Measurements from ENCODE around the gene ATP6V1C2. TPM values are rescaled to one million over a fixed set of nuclear protein-coding genes. Genes with fewer than 3 reads are reported as not detected.
"Not testable (repeated sequence)": the region's sequence is repeated elsewhere in the genome, so short reads cannot be mapped to it uniquely, and the experiment has no call there.

Gene ATP6V1C2
- total RNA-seq, 3 donors from 2014 or later (not counting 1 experiment from before 2014, with no cell fraction given), result 0.92 TPM; not detected in 2

- Mint-ChIP-seq H3K27ac (peak within 1 kb of the TSS; percentile 69 to 82), H3K9me3 (no peaks in the 10 kb centered on the region), H3K36me3 (no peaks in the 10 kb centered on the region), H3K27me3 (ENCODE audit: low read depth in 2 of 2) (peaks cover 0 to 6% of the 10 kb centered on the region in 2 donors), H3K4me1 (peaks cover 29 to 35% of the 10 kb centered on the region in 2 donors), H3K4me3 (peak within 1 kb of the TSS; percentile 91)
- H3K9me3 ChIP-seq (ENCODE audit: control insufficient read depth, insufficient read depth, low read length), result no peaks in the 10 kb centered on the region
- intact Hi-C loops (cut with micrococcal nuclease), result no loop called here
- peaks cover 23% of the 10 kb centered on the region for H3K4me1 ChIP-seq (ENCODE audit: control insufficient read depth, insufficient read depth, low read length)
- TF ChIP-seq CTCF (IDR thresholded peaks at IDR 0.05), result no peak
- H3K27me3 ChIP-seq (ENCODE audit: control insufficient read depth, insufficient read depth, low read length), result no peaks in the 10 kb centered on the region
- H3K27ac ChIP-seq (ENCODE audit: low read length), result peak within 1 kb of the TSS; percentile 45
- H3K4me3 ChIP-seq (ENCODE audit: low read length), result peak within 1 kb of the TSS; percentile 58
- ATAC-seq (peak; percentile 89 to 96 (median 95)), DNase-seq (peak; percentile 96 to 99)
- H3K36me3 ChIP-seq (ENCODE audit: control insufficient read depth, insufficient read depth, low read length), result no peaks in the 10 kb centered on the region
- WGBS (ENCODE audit: insufficient coverage), result under 1% methylated on average over 98 of the region's 98 CpGs
Measured at GRCh38 chr2:10812362-10813162, 91.1 kb downstream of the ATP6V1C2 start, which contains the start of gene PDIA6. TSS of gene PDIA6 (minus strand) at chr2:10812785. CDS start at chr2:10812696, 89 bp downstream.

GRCh38 chr2:10813163-10814138, 92.0 kb downstream of the ATP6V1C2 start:
- H3K9me3 Mint-ChIP-seq; H3K36me3 Mint-ChIP-seq; H3K27me3 Mint-ChIP-seq (ENCODE audit: low read depth in 2 of 2); DNase-seq; H3K27me3 ChIP-seq (ENCODE audit: control insufficient read depth, insufficient read depth, low read length); ATAC-seq; H3K9me3 ChIP-seq (ENCODE audit: control insufficient read depth, insufficient read depth, low read length); intact Hi-C loops (cut with micrococcal nuclease); H3K36me3 ChIP-seq (ENCODE audit: control insufficient read depth, insufficient read depth, low read length): not testable (repeated sequence)
- H3K27ac ChIP-seq (ENCODE audit: low read length), result peak overlapping the region; percentile 1
- 55% methylated on average over 35 of the region's 37 CpGs for WGBS (ENCODE audit: insufficient coverage)
- Mint-ChIP-seq H3K27ac (peak overlapping the region; percentile 26 to 82), H3K4me1 (peaks cover 22 to 29% of the 10 kb centered on the region in 2 donors), H3K4me3 (peak overlapping the region; percentile 81)
- peaks cover 22% of the 10 kb centered on the region for H3K4me1 ChIP-seq (ENCODE audit: control insufficient read depth, insufficient read depth, low read length)
- H3K4me3 ChIP-seq (ENCODE audit: low read length), result peak overlapping the region; percentile 44

GRCh38 chr2:10814142-10814541, 92.7 kb downstream of the ATP6V1C2 start:
- Histone ChIP-seq H3K27ac (ENCODE audit: low read length) (no peak overlapping the region), H3K27me3 (ENCODE audit: control insufficient read depth, insufficient read depth, low read length) (no peaks in the 10 kb centered on the region), H3K4me1 (ENCODE audit: control insufficient read depth, insufficient read depth, low read length) (peaks cover 19% of the 10 kb centered on the region), H3K4me3 (ENCODE audit: low read length) (no peak overlapping the region), H3K9me3 (ENCODE audit: control insufficient read depth, insufficient read depth, low read length) (no peaks in the 10 kb centered on the region), H3K36me3 (ENCODE audit: control insufficient read depth, insufficient read depth, low read length) (no peaks in the 10 kb centered on the region)
- TF ChIP-seq CTCF (IDR thresholded peaks at IDR 0.05), result no peak
- Mint-ChIP-seq H3K27ac (no peak overlapping the region), H3K36me3 (no peaks in the 10 kb centered on the region), H3K27me3 (ENCODE audit: low read depth in 2 of 2) (peaks cover 5 to 11% of the 10 kb centered on the region in 2 donors), H3K4me1 (peaks cover 21 to 28% of the 10 kb centered on the region in 2 donors), H3K9me3 (no peaks in the 10 kb centered on the region), H3K4me3 (peak overlapping the region; percentile 57)
- WGBS (ENCODE audit: insufficient coverage), result 86% methylated on average over 10 of the region's 10 CpGs
- no peak for DNase-seq
- ATAC-seq, result no peak
- intact Hi-C loops (cut with micrococcal nuclease), result no loop called here

Data from natural killer cell (primary cell).